KMS-11 (cell line): Measurements from ENCODE around the gene PSTPIP2.

ENCODE experiments used
- H2AFZ ChIP-seq: fragments of 200-600 bp; sonication (generic); 2 replicates; pipeline ENCODE4 v1.6.1; 2016; ENCODE audit warnings: antibody characterized with exemption, mixed run types, low read depth
- H3K27ac ChIP-seq: fragments of 200-600 bp; sonication (generic); 2 replicates; pipeline ENCODE4 v1.6.1; 2016; ENCODE audit warnings: mild to moderate bottlenecking, mixed run types
- H3K27me3 ChIP-seq: fragments of 200-600 bp; sonication (generic); 2 replicates; pipeline ENCODE4 v1.6.1; 2017; ENCODE audit warnings: mild to moderate bottlenecking, low read depth, mixed run types, moderate library complexity; ENCODE audit not compliant: insufficient read depth
- H3K36me3 ChIP-seq: fragments of 200-600 bp; sonication (generic); 2 replicates; pipeline ENCODE4 v1.6.1; 2017; ENCODE audit warnings: mild to moderate bottlenecking, mixed run types; ENCODE audit not compliant: insufficient read depth
- H3K4me1 ChIP-seq: fragments of 200-600 bp; sonication (generic); 2 replicates; pipeline ENCODE4 v1.6.1; 2016; ENCODE audit warnings: mild to moderate bottlenecking, low read depth, mixed run types; ENCODE audit not compliant: poor library complexity, severe bottlenecking
- H3K4me2 ChIP-seq: fragments of 200-600 bp; sonication (generic); 2 replicates; pipeline ENCODE4 v1.7.0; 2016; ENCODE audit warnings: mild to moderate bottlenecking, mixed run types
- H3K4me3 ChIP-seq: fragments of 200-600 bp; sonication (generic); IDR thresholded peaks from 2 replicates; pipeline ENCODE4 v1.6.1; 2017; ENCODE audit warnings: low read depth, low read length, mixed read lengths; ENCODE audit not compliant: insufficient read depth
- H3K79me2 ChIP-seq: fragments of 200-600 bp; sonication (generic); 2 replicates; pipeline ENCODE4 v1.6.1; 2016; ENCODE audit warnings: low read depth, mixed run types; ENCODE audit not compliant: insufficient read depth
- H3K9ac ChIP-seq: fragments of 200-600 bp; sonication (generic); 2 replicates; pipeline ENCODE4 v1.6.1; 2016; ENCODE audit warnings: mild to moderate bottlenecking, mixed run types
- H4K20me1 ChIP-seq: fragments of 200-600 bp; sonication (generic); 2 replicates; pipeline ENCODE4 v1.6.1; 2016; ENCODE audit warnings: mild to moderate bottlenecking, mixed run types; ENCODE audit not compliant: insufficient read depth
- TF ChIP-seq, protein P1 (sequence below): fragments of 200-600 bp; sonication (generic); conservative IDR thresholded peaks from 2 replicates; pipeline ENCODE4 v1.6.1; 2017; ENCODE audit warnings: low read depth, mild to moderate bottlenecking, antibody characterized with exemption, low read length, moderate library complexity, mixed read lengths

The PSTPIP2 gene, protein sequence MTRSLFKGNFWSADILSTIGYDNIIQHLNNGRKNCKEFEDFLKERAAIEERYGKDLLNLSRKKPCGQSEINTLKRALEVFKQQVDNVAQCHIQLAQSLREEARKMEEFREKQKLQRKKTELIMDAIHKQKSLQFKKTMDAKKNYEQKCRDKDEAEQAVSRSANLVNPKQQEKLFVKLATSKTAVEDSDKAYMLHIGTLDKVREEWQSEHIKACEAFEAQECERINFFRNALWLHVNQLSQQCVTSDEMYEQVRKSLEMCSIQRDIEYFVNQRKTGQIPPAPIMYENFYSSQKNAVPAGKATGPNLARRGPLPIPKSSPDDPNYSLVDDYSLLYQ

DNA sequence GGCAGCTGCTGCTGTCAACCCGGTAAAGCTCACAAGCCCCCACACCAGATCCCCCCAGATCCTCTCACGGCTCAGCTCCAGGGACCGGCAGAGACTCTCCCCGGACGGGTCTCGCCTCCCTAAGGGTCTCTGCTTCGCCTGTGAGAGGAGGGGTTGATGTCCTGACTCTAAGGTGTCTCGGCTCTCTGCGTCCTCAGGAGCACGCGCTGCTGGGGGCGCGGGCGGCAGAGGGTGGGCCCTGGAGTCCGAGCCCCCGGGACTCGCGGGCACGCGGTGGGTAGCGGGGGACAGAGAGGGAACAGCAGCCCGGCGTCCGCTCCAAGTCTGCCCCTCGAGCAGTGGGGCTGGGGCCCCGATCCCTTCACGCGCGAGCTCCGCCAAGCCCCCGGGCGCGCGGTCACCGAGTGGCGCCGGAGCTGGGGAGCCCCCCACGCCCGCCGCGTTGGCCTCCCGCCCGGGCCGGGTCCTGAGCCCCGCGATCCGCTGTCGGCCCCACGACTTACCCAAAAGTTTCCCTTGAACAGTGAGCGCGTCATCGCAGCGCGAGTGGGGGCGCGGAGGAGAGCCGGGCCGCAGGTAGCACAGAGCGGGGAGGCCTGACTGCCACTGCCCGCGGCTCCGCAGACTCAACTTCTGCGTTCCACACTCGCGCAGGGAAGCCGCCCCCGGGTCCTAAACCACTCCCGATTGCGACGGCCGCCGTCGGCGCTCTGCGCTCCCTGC is at the start of gene PSTPIP2:
TSS of gene PSTPIP2 (minus strand) at position 608 of the 723 bp plus-strand sequence. CDS start at position 536, 72 bp downstream.
- H3K9ac ChIP-seq, result no peak within 1 kb of the TSS
- no peak within 1 kb of the TSS for H3K27ac ChIP-seq
- TF ChIP-seq, protein P1, sequence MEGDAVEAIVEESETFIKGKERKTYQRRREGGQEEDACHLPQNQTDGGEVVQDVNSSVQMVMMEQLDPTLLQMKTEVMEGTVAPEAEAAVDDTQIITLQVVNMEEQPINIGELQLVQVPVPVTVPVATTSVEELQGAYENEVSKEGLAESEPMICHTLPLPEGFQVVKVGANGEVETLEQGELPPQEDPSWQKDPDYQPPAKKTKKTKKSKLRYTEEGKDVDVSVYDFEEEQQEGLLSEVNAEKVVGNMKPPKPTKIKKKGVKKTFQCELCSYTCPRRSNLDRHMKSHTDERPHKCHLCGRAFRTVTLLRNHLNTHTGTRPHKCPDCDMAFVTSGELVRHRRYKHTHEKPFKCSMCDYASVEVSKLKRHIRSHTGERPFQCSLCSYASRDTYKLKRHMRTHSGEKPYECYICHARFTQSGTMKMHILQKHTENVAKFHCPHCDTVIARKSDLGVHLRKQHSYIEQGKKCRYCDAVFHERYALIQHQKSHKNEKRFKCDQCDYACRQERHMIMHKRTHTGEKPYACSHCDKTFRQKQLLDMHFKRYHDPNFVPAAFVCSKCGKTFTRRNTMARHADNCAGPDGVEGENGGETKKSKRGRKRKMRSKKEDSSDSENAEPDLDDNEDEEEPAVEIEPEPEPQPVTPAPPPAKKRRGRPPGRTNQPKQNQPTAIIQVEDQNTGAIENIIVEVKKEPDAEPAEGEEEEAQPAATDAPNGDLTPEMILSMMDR, result no peak
- H3K4me3 ChIP-seq, result no peak within 1 kb of the TSS
- H3K36me3 ChIP-seq, result no peaks in the 10 kb centered on the region
- no peak within 1 kb of the TSS for H2AFZ ChIP-seq
- no peaks in the 10 kb centered on the region for H4K20me1 ChIP-seq
- no peak within 1 kb of the TSS for H3K4me2 ChIP-seq
- H3K4me1 ChIP-seq, result no peaks in the 10 kb centered on the region
- no peaks in the 10 kb centered on the region for H3K27me3 ChIP-seq
- no peaks in the 10 kb centered on the region for H3K79me2 ChIP-seq

DNA sequence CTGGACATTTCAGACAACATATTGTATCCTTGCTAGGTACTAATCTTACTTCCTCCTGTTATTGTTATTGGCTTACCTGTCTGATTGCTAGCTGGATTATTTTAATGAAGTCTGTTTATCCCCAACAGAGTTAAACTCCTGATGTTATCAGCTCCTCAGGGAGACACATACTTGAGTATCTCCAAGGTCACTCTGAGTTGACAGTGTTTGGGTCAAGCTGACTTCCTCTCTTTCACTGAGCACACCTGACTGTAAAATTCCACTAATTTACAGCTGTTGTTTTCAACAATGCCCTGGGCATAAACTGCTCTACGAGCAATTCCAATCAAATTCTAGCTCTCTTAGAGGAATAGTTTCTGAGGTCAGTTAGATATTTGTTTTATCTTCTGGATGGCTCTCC is 41.7 kb upstream of the PSTPIP2 start:
- H3K79me2 ChIP-seq, result no peaks in the 10 kb centered on the region; the same call in 1 of the 2 replicates
- H4K20me1 ChIP-seq, result no peaks in the 10 kb centered on the region
- no peak overlapping the region for H3K9ac ChIP-seq
- no peak overlapping the region for H2AFZ ChIP-seq
- no peak overlapping the region for H3K27ac ChIP-seq
- no peak overlapping the region for H3K4me2 ChIP-seq
- H3K36me3 ChIP-seq, result no peaks in the 10 kb centered on the region
- TF ChIP-seq, protein P1, result no peak
- H3K4me1 ChIP-seq, result no peaks in the 10 kb centered on the region
- H3K27me3 ChIP-seq, result no peaks in the 10 kb centered on the region
- no peak overlapping the region for H3K4me3 ChIP-seq

DNA sequence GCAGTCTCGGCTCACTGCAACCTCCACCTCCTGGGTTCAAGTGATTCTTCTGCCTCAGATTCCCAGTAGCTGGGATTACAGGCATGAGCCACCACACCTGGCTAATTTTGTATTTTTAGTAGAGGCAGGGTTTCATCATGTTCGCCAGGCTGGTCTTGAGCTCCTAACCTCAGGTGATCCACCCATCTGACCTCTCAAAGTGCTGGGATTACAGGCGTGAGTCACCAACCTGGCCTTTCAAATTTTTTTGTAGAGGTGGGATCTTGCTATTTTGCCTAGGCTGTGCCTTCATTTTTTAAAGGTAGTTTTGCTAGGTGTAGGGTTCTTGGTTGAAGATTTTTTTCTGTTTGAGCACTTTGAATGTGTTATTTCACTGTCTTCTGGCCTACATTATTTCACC is 38.3 kb upstream of the PSTPIP2 start:
- Histone ChIP-seq H3K4me2 (no peak overlapping the region), H3K27ac (no peak overlapping the region), H3K27me3 (no peaks in the 10 kb centered on the region), H4K20me1 (no peaks in the 10 kb centered on the region), H3K9ac (no peak overlapping the region), H3K4me1 (peaks cover 5% of the 10 kb centered on the region), H3K4me3 (no peak overlapping the region), H2AFZ (no peak overlapping the region), H3K79me2 (no peaks in the 10 kb centered on the region; the same call in 1 of the 2 replicates), H3K36me3 (no peaks in the 10 kb centered on the region)
- TF ChIP-seq, protein P1, result no peak

DNA sequence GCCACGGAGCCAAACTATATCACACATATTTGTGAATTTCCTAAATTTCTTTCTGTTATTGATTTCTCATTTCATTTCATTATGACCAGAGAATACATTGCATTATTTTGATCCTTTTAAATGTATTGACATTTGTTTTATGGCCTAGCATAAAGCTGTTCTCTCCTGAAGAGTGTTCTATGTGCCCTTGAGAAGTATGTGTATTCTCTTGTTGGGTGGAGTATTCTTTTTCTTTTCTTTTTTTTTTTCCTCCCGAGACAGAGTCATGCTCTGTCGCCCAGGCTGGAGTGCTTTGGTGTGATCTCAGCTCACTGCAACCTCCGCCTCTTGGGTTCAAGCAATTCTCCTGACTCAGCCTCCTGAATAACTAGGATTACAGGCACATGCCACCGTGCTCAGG is 37.3 kb upstream of the PSTPIP2 start:
- peaks cover 9% of the 10 kb centered on the region for H3K4me1 ChIP-seq
- no peak overlapping the region for H3K27ac ChIP-seq
- no peak overlapping the region for H3K4me3 ChIP-seq
- no peaks in the 10 kb centered on the region for H3K27me3 ChIP-seq
- no peaks in the 10 kb centered on the region for H3K36me3 ChIP-seq
- no peaks in the 10 kb centered on the region; the same call in 1 of the 2 replicates for H3K79me2 ChIP-seq
- no peak overlapping the region for H2AFZ ChIP-seq
- H3K9ac ChIP-seq, result no peak overlapping the region
- TF ChIP-seq, protein P1, result no peak
- H3K4me2 ChIP-seq, result no peak overlapping the region
- no peaks in the 10 kb centered on the region for H4K20me1 ChIP-seq
